Peyer's patch (tissue), 4 donors: ENCODE data around the gene SMAD4. TPM values are rescaled to one million over a fixed set of nuclear protein-coding genes. Genes with fewer than 3 reads are reported as not detected.

Experiments used
- DNase-seq, 3 donors: peaks; one replicate each; pipeline ENCODE4 v3.0.0-alpha.2; 2017 to 2019
- H3K27ac ChIP-seq, 4 donors: fragments of 200-600 bp; sonication (generic); one replicate each; pipeline ENCODE4 v1.5.1; 2016 to 2019
- H3K27me3 ChIP-seq, 2 donors: fragments of 200-600 bp; sonication (generic); one replicate each; pipeline ENCODE4 v1.5.1; 2019
- H3K36me3 ChIP-seq, 3 donors: fragments of 200-600 bp; sonication (generic); one replicate each; pipeline ENCODE4 v1.5.1; 2016 to 2019
- H3K4me1 ChIP-seq, 4 donors: fragments of 200-600 bp; sonication (generic); one replicate each; pipeline ENCODE4 v1.5.1; 2016 to 2019
- H3K4me3 ChIP-seq, 4 donors: fragments of 200-600 bp; sonication (generic); 1 replicate in 3 of 4; 2 replicates in 1 of 4; pipeline ENCODE4 v1.5.1; 2016 to 2019; ENCODE audit warnings: mild to moderate bottlenecking in 1 of 4
- H3K9me3 ChIP-seq, 4 donors: fragments of 200-600 bp; sonication (generic); one replicate each; pipeline ENCODE4 v1.5.1; 2016 to 2019; ENCODE audit warnings: mild to moderate bottlenecking in 1 of 4
- CTCF ChIP-seq, 6 experiments: fragments of 450-650 bp in 4 of 6; fragments of 200-600 bp in 2 of 6; sonication (generic) in 1 of 6; IDR thresholded peaks; one replicate each; pipeline ENCODE4 v1.5.1; 2017 to 2019; ENCODE audit warnings: antibody characterized with exemption in 6 of 6, mild to moderate bottlenecking in 3 of 6, moderate library complexity in 1 of 6
- POLR2A ChIP-seq, 2 donors: fragments of 450-650 bp; IDR thresholded peaks; one replicate each; pipeline ENCODE4 v1.5.1; 2017; ENCODE audit warnings: antibody characterized with exemption in 2 of 2, mild to moderate bottlenecking in 2 of 2, moderate library complexity in 2 of 2
- total RNA-seq, 4 donors: library from RNA; depleted of rRNA; stranded (reverse); fragments of >200 nt; gene quantifications; one replicate each; pipeline ENCODE4 v1.1.0, GENCODE V29; 2016

The SMAD4 gene
- total RNA-seq, 4 donors from 2014 or later = 79.0 to 109 (median 94.0) TPM

- H3K4me1 ChIP-seq = no peaks in the 10 kb centered on the region
- no peak for DNase-seq
- peaks cover 0 to 83% (median 0%) of the 10 kb centered on the region in 3 donors for H3K36me3 ChIP-seq
- no peak for TF ChIP-seq POLR2A (IDR thresholded peaks at IDR 0.05)
- TF ChIP-seq CTCF (IDR thresholded peaks at IDR 0.05) = no peak
- H3K27me3 ChIP-seq = no peaks in the 10 kb centered on the region
- H3K27ac ChIP-seq = no peak overlapping the region
- H3K4me3 ChIP-seq = no peak overlapping the region
- H3K9me3 ChIP-seq = no peaks in the 10 kb centered on the region
Observed at GRCh38 chr18:51082571-51083267, 52.7 kb downstream of the SMAD4 start.

- DNase-seq = no peak
- no peak overlapping the region for H3K4me3 ChIP-seq
- H3K27me3 ChIP-seq = no peaks in the 10 kb centered on the region
- H3K9me3 ChIP-seq = peaks cover 0 to 3% (median 0%) of the 10 kb centered on the region in 4 donors
- H3K4me1 ChIP-seq = no peaks in the 10 kb centered on the region
- peaks cover 0 to 76% (median 0%) of the 10 kb centered on the region in 3 donors for H3K36me3 ChIP-seq
- no peak overlapping the region for H3K27ac ChIP-seq
- TF ChIP-seq POLR2A (IDR thresholded peaks at IDR 0.05) (no peak), CTCF (IDR thresholded peaks at IDR 0.05) (no peak)
Observed at GRCh38 chr18:51083398-51083797, 53.4 kb downstream of the SMAD4 start.

DNA sequence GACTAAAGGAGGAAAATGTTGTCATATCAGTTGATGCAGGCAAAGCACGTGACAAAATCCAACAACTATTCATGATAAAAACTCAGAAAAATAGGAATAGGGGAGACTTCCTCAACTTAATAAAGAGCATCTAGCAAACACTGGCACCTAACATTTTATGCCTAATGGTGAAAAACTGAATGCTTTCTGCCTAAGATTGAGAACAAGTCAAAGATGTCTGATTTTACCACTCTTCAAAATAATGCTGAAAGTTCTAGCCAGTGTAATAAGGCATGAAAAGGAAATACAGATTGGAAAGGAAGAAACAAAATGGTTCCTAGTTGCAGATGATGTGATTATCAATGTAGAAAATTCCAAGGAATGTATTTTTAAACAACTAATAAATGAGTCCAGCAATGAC, 58.4 kb downstream of the SMAD4 start:
- Histone ChIP-seq H3K4me3 (no peak overlapping the region), H3K4me1 (no peaks in the 10 kb centered on the region), H3K9me3 (peaks cover 0 to 6% (median 0%) of the 10 kb centered on the region in 4 donors), H3K27me3 (no peaks in the 10 kb centered on the region), H3K36me3 (peaks cover 0 to 29% (median 0%) of the 10 kb centered on the region in 3 donors), H3K27ac (no peak overlapping the region)
- no peak for TF ChIP-seq POLR2A (IDR thresholded peaks at IDR 0.05)
- no peak for TF ChIP-seq CTCF (IDR thresholded peaks at IDR 0.05)
- no peak for DNase-seq

DNA sequence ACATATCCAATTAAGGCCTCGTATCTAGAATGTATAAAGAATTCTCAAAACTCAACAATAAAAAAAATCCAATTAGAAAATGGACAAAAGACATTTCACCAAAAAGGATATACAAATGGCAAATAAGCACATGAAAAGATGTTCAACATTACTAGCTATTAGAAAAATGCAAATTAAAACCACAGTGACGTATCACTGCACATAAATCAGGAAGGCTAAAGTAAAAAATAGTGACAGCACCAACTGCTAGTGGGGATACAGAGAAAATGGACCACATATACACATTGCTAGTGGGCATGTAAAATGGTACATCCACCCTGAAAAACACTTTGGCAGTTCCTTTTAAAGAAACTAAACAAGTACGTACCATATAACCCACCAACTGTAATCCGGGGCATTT, 59.7 kb downstream of the SMAD4 start:
- DNase-seq = no peak
- TF ChIP-seq CTCF (IDR thresholded peaks at IDR 0.05) (no peak), POLR2A (IDR thresholded peaks at IDR 0.05) (no peak)
- Histone ChIP-seq H3K27me3 (no peaks in the 10 kb centered on the region), H3K4me3 (no peak overlapping the region), H3K27ac (no peak overlapping the region), H3K9me3 (peaks cover 0 to 6% (median 0%) of the 10 kb centered on the region in 4 donors), H3K4me1 (no peaks in the 10 kb centered on the region), H3K36me3 (peaks cover 0 to 17% (median 0%) of the 10 kb centered on the region in 3 donors)

GRCh38 chr18:51091270-51091669, 61.3 kb downstream of the SMAD4 start:
- Histone ChIP-seq H3K9me3 (peaks cover 0 to 6% (median 0%) of the 10 kb centered on the region in 4 donors), H3K36me3 (peaks cover 0 to 2% (median 0%) of the 10 kb centered on the region in 3 donors), H3K4me1 (no peaks in the 10 kb centered on the region), H3K4me3 (no peak overlapping the region), H3K27me3 (no peaks in the 10 kb centered on the region), H3K27ac (no peak overlapping the region)
- TF ChIP-seq CTCF (IDR thresholded peaks at IDR 0.05) = no peak
- TF ChIP-seq POLR2A (IDR thresholded peaks at IDR 0.05) = no peak
- DNase-seq = no peak
